HUES64 (cell line): ENCODE results near the gene PCOLCE2.

Experiments
- H3K27ac ChIP-seq: 2 replicates; pipeline ENCODE4 v1.7.0; 2013; ENCODE audit warnings: low read depth, low read length, inconsistent platforms
- H3K27me3 ChIP-seq: 2 replicates; pipeline ENCODE4 v1.6.1; 2013; ENCODE audit warnings: mild to moderate bottlenecking, low read length; ENCODE audit not compliant: insufficient read depth
- H3K36me3 ChIP-seq: 2 replicates; pipeline ENCODE4 v1.6.1; 2013; ENCODE audit warnings: mild to moderate bottlenecking, low read length; ENCODE audit not compliant: insufficient read depth
- H3K4me1 ChIP-seq: 2 replicates; pipeline ENCODE4 v1.6.1; 2013; ENCODE audit warnings: mild to moderate bottlenecking, low read length, moderate library complexity; ENCODE audit not compliant: insufficient read depth
- H3K4me3 ChIP-seq: 2 replicates; pipeline ENCODE4 v1.5.1; 2013; ENCODE audit warnings: mild to moderate bottlenecking, low read length, moderate library complexity
- H3K9ac ChIP-seq: 2 replicates; pipeline ENCODE4 v1.6.1; 2013; ENCODE audit warnings: mild to moderate bottlenecking, low read depth, low read length
- H3K9me3 ChIP-seq: 2 replicates; pipeline ENCODE4 v1.6.1; 2013; ENCODE audit warnings: low read depth, low read length; ENCODE audit not compliant: insufficient read depth
- WGBS: fragments of 150-250, 120-280 bp; methylation state at CpG from one replicate; pipeline ENCODE4 v1.1.7; 2013; ENCODE audit warnings: missing lambda C conversion rate; 5-methylcytosine and 5-hydroxymethylcytosine counted together

The PCOLCE2 gene

GRCh38 chr3:142839831-142840230, 49.1 kb downstream of the PCOLCE2 start:
- Histone ChIP-seq H3K4me1 (no peaks in the 10 kb centered on the region), H3K27me3 (no peaks in the 10 kb centered on the region), H3K36me3 (no peaks in the 10 kb centered on the region), H3K27ac (no peak overlapping the region), H3K4me3 (no peak overlapping the region), H3K9me3 (no peaks in the 10 kb centered on the region), H3K9ac (no peak overlapping the region)
- 97% methylated on average over 2 of the region's 2 CpGs for WGBS

GRCh38 chr3:142837526-142837925, 51.4 kb downstream of the PCOLCE2 start:
- WGBS = 83% methylated on average over 1 of the region's 1 CpG
- Histone ChIP-seq H3K27me3 (no peaks in the 10 kb centered on the region), H3K4me1 (no peaks in the 10 kb centered on the region), H3K9me3 (no peaks in the 10 kb centered on the region), H3K4me3 (no peak overlapping the region), H3K36me3 (no peaks in the 10 kb centered on the region), H3K9ac (no peak overlapping the region), H3K27ac (no peak overlapping the region)

- no peak overlapping the region for H3K27ac ChIP-seq
- no peaks in the 10 kb centered on the region for H3K4me1 ChIP-seq
- H3K9me3 ChIP-seq = no peaks in the 10 kb centered on the region
- H3K4me3 ChIP-seq = no peak overlapping the region
- WGBS = 22% methylated on average over 7 of the region's 9 CpGs
- H3K9ac ChIP-seq = no peak overlapping the region
- no peaks in the 10 kb centered on the region for H3K27me3 ChIP-seq
- H3K36me3 ChIP-seq = no peaks in the 10 kb centered on the region
Measured at GRCh38 chr3:142828703-142829305, 60.1 kb downstream of the PCOLCE2 start.

- H3K4me1 ChIP-seq = no peaks in the 10 kb centered on the region
- no peak overlapping the region for H3K27ac ChIP-seq
- no peaks in the 10 kb centered on the region for H3K27me3 ChIP-seq
- no peaks in the 10 kb centered on the region for H3K36me3 ChIP-seq
- no peak overlapping the region for H3K4me3 ChIP-seq
- no peaks in the 10 kb centered on the region for H3K9me3 ChIP-seq
- H3K9ac ChIP-seq = no peak overlapping the region
Measured at GRCh38 chr3:142819179-142819578, 69.7 kb downstream of the PCOLCE2 start.

- no peak overlapping the region for H3K9ac ChIP-seq
- H3K27me3 ChIP-seq = no peaks in the 10 kb centered on the region
- H3K36me3 ChIP-seq = no peaks in the 10 kb centered on the region
- no peaks in the 10 kb centered on the region for H3K4me1 ChIP-seq
- WGBS = 95% methylated on average over 9 of the region's 9 CpGs
- no peak overlapping the region for H3K4me3 ChIP-seq
- no peak overlapping the region for H3K27ac ChIP-seq
- H3K9me3 ChIP-seq = no peaks in the 10 kb centered on the region
Measured at GRCh38 chr3:142818651-142819050, 70.2 kb downstream of the PCOLCE2 start.

- Histone ChIP-seq H3K27ac (no peak overlapping the region), H3K4me1 (no peaks in the 10 kb centered on the region), H3K4me3 (no peak overlapping the region), H3K36me3 (no peaks in the 10 kb centered on the region), H3K9me3 (no peaks in the 10 kb centered on the region), H3K9ac (no peak overlapping the region), H3K27me3 (no peaks in the 10 kb centered on the region)
- WGBS = 97% methylated on average over 6 of the region's 7 CpGs
Measured at GRCh38 chr3:142817897-142818296, 71.0 kb downstream of the PCOLCE2 start.

- WGBS = 92% methylated on average over 1 of the region's 1 CpG
- Histone ChIP-seq H3K27me3 (no peaks in the 10 kb centered on the region), H3K4me3 (no peak overlapping the region), H3K27ac (no peak overlapping the region), H3K9me3 (no peaks in the 10 kb centered on the region), H3K9ac (no peak overlapping the region), H3K36me3 (no peaks in the 10 kb centered on the region), H3K4me1 (no peaks in the 10 kb centered on the region)
Measured at GRCh38 chr3:142817356-142817755, 71.5 kb downstream of the PCOLCE2 start.

GRCh38 chr3:142815803-142816202, 73.1 kb downstream of the PCOLCE2 start:
- 92% methylated on average over 5 of the region's 6 CpGs for WGBS
- H3K4me3 ChIP-seq = no peak overlapping the region

GRCh38 chr3:142809259-142809658, 79.6 kb downstream of the PCOLCE2 start:
- Histone ChIP-seq H3K27me3 (no peaks in the 10 kb centered on the region), H3K27ac (no peak overlapping the region), H3K4me3 (no peak overlapping the region), H3K4me1 (no peaks in the 10 kb centered on the region), H3K36me3 (peaks cover 20% of the 10 kb centered on the region), H3K9ac (no peak overlapping the region), H3K9me3 (no peaks in the 10 kb centered on the region)
- WGBS = 92% methylated on average over 3 of the region's 3 CpGs

More at GRCh38 chr3:142815803-142816202, 73.1 kb downstream of the PCOLCE2 start:
- Histone ChIP-seq H3K4me1 (no peaks in the 10 kb centered on the region), H3K27me3 (no peaks in the 10 kb centered on the region), H3K9me3 (no peaks in the 10 kb centered on the region), H3K36me3 (no peaks in the 10 kb centered on the region), H3K9ac (no peak overlapping the region), H3K27ac (no peak overlapping the region)

- no peak overlapping the region for H3K27ac ChIP-seq
- peaks cover 24% of the 10 kb centered on the region for H3K36me3 ChIP-seq
- H3K27me3 ChIP-seq = no peaks in the 10 kb centered on the region
- no peak overlapping the region for H3K9ac ChIP-seq
- no peaks in the 10 kb centered on the region for H3K4me1 ChIP-seq
- WGBS = 93% methylated on average over 9 of the region's 9 CpGs
- H3K4me3 ChIP-seq = no peak overlapping the region
- no peaks in the 10 kb centered on the region for H3K9me3 ChIP-seq
Measured at GRCh38 chr3:142808103-142808917, 80.6 kb downstream of the PCOLCE2 start.

GRCh38 chr3:142802891-142803290, 86.0 kb downstream of the PCOLCE2 start:
- H3K27me3 ChIP-seq = no peaks in the 10 kb centered on the region
- no peaks in the 10 kb centered on the region for H3K9me3 ChIP-seq
- H3K4me1 ChIP-seq = peaks cover 4% of the 10 kb centered on the region; the same call in 1 of the 2 replicates
- 78% methylated on average over 1 of the region's 1 CpG for WGBS
- no peak overlapping the region for H3K4me3 ChIP-seq
- no peak overlapping the region for H3K9ac ChIP-seq
- H3K27ac ChIP-seq = no peak overlapping the region
- peaks cover 24% of the 10 kb centered on the region for H3K36me3 ChIP-seq
